Endodermal cell (in vitro differentiated cells): ENCODE data around the gene NRDC. TPM values are rescaled to one million over a fixed set of nuclear protein-coding genes. Genes with fewer than 3 reads are reported as not detected.

Experiments
- DNase-seq: peaks from one replicate; pipeline ENCODE4 v3.0.0-alpha.2; 2017
- H3K27ac ChIP-seq: 2 replicates; pipeline ENCODE4 v1.5.1; 2013; ENCODE audit warnings: mild to moderate bottlenecking, low read depth, low read length, moderate library complexity
- H3K27me3 ChIP-seq: 2 replicates; pipeline ENCODE4 v1.6.1; 2013; ENCODE audit warnings: mild to moderate bottlenecking, low read length, moderate library complexity; ENCODE audit not compliant: insufficient read depth, control insufficient read depth, poor library complexity, severe bottlenecking
- H3K36me3 ChIP-seq: 2 replicates; pipeline ENCODE4 v1.7.0; 2013; ENCODE audit warnings: mild to moderate bottlenecking, low read length, moderate library complexity; ENCODE audit not compliant: control insufficient read depth, insufficient read depth
- H3K4me1 ChIP-seq: one replicate; pipeline ENCODE4 v1.7.0; 2013; ENCODE audit warnings: low read length; ENCODE audit not compliant: control insufficient read depth, insufficient read depth
- H3K4me3 ChIP-seq: 2 replicates; pipeline ENCODE4 v1.5.1; 2013; ENCODE audit warnings: mild to moderate bottlenecking, low read length, moderate library complexity
- H3K9ac ChIP-seq: 2 replicates; pipeline ENCODE4 v1.6.1; 2013; ENCODE audit warnings: mild to moderate bottlenecking, low read length, moderate library complexity; ENCODE audit not compliant: poor library complexity, severe bottlenecking; ENCODE audit errors: extremely low read depth
- H3K9me3 ChIP-seq: 2 replicates; pipeline ENCODE4 v1.6.1; 2013; ENCODE audit warnings: mild to moderate bottlenecking, low read length, moderate library complexity; ENCODE audit not compliant: control insufficient read depth
- H3K27ac Mint-ChIP-seq: 2 replicates; pipeline ENCODE4 v1.8.0; 2020; ENCODE audit warnings: mixed read lengths
- H3K27me3 Mint-ChIP-seq: 2 replicates; pipeline ENCODE4 v1.8.0; 2021; ENCODE audit warnings: mild to moderate bottlenecking, mixed read lengths; ENCODE audit not compliant: insufficient read depth
- H3K36me3 Mint-ChIP-seq: 2 replicates; pipeline ENCODE4 v1.8.0; 2020; ENCODE audit warnings: low read depth, mixed read lengths
- H3K4me1 Mint-ChIP-seq: 2 replicates; pipeline ENCODE4 v1.8.0; 2020; ENCODE audit warnings: mixed read lengths
- H3K4me3 Mint-ChIP-seq: 2 replicates; pipeline ENCODE4 v1.8.0; 2020; ENCODE audit warnings: mild to moderate bottlenecking, moderate library complexity, mixed read lengths
- H3K9me3 Mint-ChIP-seq: 2 replicates; pipeline ENCODE4 v1.8.0; 2020; ENCODE audit warnings: mild to moderate bottlenecking, mixed read lengths
- WGBS, 2 experiments: methylation state at CpG; one replicate each; pipeline versions ENCODE4 v1.1.5 to v1.1.7; 2013; ENCODE audit warnings: missing lambda C conversion rate in 2 of 2, mixed read lengths in 1 of 2; ENCODE audit not compliant: insufficient coverage in 1 of 2, insufficient read length in 1 of 2; 5-methylcytosine and 5-hydroxymethylcytosine counted together
- total RNA-seq, 2 donors: library from RNA; stranded (reverse); fragmentation: NEBNext Ultra II Directional in 1 of 2; extraction: Animal tissue kit (Norgen Biotek cat#: 25700) in 1 of 2; gene quantifications; 2 replicates in 1 of 2; 3 replicates in 1 of 2; pipeline ENCODE4 v1.2.1, GENCODE V29; 2021
- TF ChIP-seq, protein P1 (sequence below): fragments of 200-600 bp; sonication (generic); conservative IDR thresholded peaks from 2 replicates; pipeline ENCODE4 v1.5.0; 2021; ENCODE audit warnings: antibody characterized with exemption, mild to moderate bottlenecking

NRDC gene
- total RNA-seq, 2 donors from 2014 or later: 160 to 202 TPM

GRCh38 chr1:51758310-51758709 is 120.2 kb downstream of the NRDC start:
- DNase-seq: no peak
- 97 to 100% methylated on average over 3 to 4 of the region's 4 CpGs for WGBS, 2 experiments
- Histone ChIP-seq H3K27me3 (no peaks in the 10 kb centered on the region), H3K4me1 (no peaks in the 10 kb centered on the region), H3K9ac (no peak overlapping the region), H3K9me3 (no peaks in the 10 kb centered on the region), H3K36me3 (peaks cover 32% of the 10 kb centered on the region), H3K27ac (no peak overlapping the region), H3K4me3 (no peak overlapping the region)
- Mint-ChIP-seq H3K4me3 (no peak overlapping the region), H3K9me3 (no peaks in the 10 kb centered on the region), H3K27me3 (no peaks in the 10 kb centered on the region), H3K27ac (no peak overlapping the region), H3K36me3 (peaks cover 28% of the 10 kb centered on the region), H3K4me1 (peaks cover 9% of the 10 kb centered on the region)
- TF ChIP-seq, protein P1, sequence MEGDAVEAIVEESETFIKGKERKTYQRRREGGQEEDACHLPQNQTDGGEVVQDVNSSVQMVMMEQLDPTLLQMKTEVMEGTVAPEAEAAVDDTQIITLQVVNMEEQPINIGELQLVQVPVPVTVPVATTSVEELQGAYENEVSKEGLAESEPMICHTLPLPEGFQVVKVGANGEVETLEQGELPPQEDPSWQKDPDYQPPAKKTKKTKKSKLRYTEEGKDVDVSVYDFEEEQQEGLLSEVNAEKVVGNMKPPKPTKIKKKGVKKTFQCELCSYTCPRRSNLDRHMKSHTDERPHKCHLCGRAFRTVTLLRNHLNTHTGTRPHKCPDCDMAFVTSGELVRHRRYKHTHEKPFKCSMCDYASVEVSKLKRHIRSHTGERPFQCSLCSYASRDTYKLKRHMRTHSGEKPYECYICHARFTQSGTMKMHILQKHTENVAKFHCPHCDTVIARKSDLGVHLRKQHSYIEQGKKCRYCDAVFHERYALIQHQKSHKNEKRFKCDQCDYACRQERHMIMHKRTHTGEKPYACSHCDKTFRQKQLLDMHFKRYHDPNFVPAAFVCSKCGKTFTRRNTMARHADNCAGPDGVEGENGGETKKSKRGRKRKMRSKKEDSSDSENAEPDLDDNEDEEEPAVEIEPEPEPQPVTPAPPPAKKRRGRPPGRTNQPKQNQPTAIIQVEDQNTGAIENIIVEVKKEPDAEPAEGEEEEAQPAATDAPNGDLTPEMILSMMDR: no peak

GRCh38 chr1:51756290-51756689 is 122.2 kb downstream of the NRDC start:
- no peak overlapping the region for H3K9ac ChIP-seq
- no peak overlapping the region for H3K27ac ChIP-seq
- Mint-ChIP-seq H3K36me3 (peaks cover 32% of the 10 kb centered on the region), H3K4me3 (no peak overlapping the region), H3K9me3 (peaks cover 6% of the 10 kb centered on the region), H3K4me1 (peaks cover 12% of the 10 kb centered on the region), H3K27ac (no peak overlapping the region), H3K27me3 (no peaks in the 10 kb centered on the region)
- TF ChIP-seq, protein P1: no peak
- peaks cover 34% of the 10 kb centered on the region for H3K36me3 ChIP-seq
- DNase-seq: no peak
- H3K4me3 ChIP-seq: no peak overlapping the region
- no peaks in the 10 kb centered on the region for H3K27me3 ChIP-seq
- peaks cover 12% of the 10 kb centered on the region for H3K9me3 ChIP-seq
- no peaks in the 10 kb centered on the region for H3K4me1 ChIP-seq
- WGBS, 2 experiments: 100% methylated on average over 2 of the region's 2 CpGs; no CpG with 5 or more reads in 1 of the 2 experiments

GRCh38 chr1:51755437-51755836 is 123.1 kb downstream of the NRDC start:
- H3K4me1 ChIP-seq: no peaks in the 10 kb centered on the region
- H3K9me3 ChIP-seq: peaks cover 12% of the 10 kb centered on the region
- H3K36me3 Mint-ChIP-seq: peaks cover 34% of the 10 kb centered on the region
- H3K9ac ChIP-seq: no peak overlapping the region
- 94 to 95% methylated on average over 5 to 7 of the region's 7 CpGs for WGBS, 2 experiments
- TF ChIP-seq, protein P1: no peak
- H3K4me3 ChIP-seq: no peak overlapping the region
- no peak overlapping the region for H3K4me3 Mint-ChIP-seq
- DNase-seq: no peak
- H3K9me3 Mint-ChIP-seq: peaks cover 6% of the 10 kb centered on the region
- H3K27ac Mint-ChIP-seq: no peak overlapping the region
- peaks cover 12% of the 10 kb centered on the region for H3K4me1 Mint-ChIP-seq
- no peak overlapping the region for H3K27ac ChIP-seq
- H3K27me3 ChIP-seq: no peaks in the 10 kb centered on the region
- no peaks in the 10 kb centered on the region for H3K27me3 Mint-ChIP-seq
- peaks cover 37% of the 10 kb centered on the region for H3K36me3 ChIP-seq
